Neuronal stem cell (in vitro differentiated cells): ENCODE measurements around the gene FAM240A.
A peak's percentile ranks its signal among the peaks of the same experiment; 100 is the strongest.

Experiments
- DNase-seq: peaks from one replicate; pipeline ENCODE4 v3.0.0-alpha.2; 2013; ENCODE audit warnings: low spot score
- H2AFZ ChIP-seq: one replicate; pipeline ENCODE4 v1.6.1; 2013; ENCODE audit warnings: mild to moderate bottlenecking, low read length, inconsistent platforms
- H2AK5ac ChIP-seq: 2 replicates; pipeline ENCODE4 v1.6.1; 2013; ENCODE audit warnings: low read depth, mild to moderate bottlenecking, inconsistent platforms, low read length, moderate library complexity, mixed read lengths
- H2BK120ac ChIP-seq: 2 replicates; pipeline ENCODE4 v1.6.1; 2013; ENCODE audit warnings: low read depth, mild to moderate bottlenecking, inconsistent platforms, low read length, moderate library complexity, mixed read lengths
- H2BK12ac ChIP-seq: one replicate; pipeline ENCODE4 v1.6.1; 2013; ENCODE audit warnings: low read length, inconsistent platforms
- H2BK15ac ChIP-seq: 2 replicates; pipeline ENCODE4 v1.6.1; 2013; ENCODE audit warnings: mild to moderate bottlenecking, low read length, inconsistent platforms, mixed read lengths
- H2BK5ac ChIP-seq: one replicate; pipeline ENCODE4 v1.6.1; 2013; ENCODE audit warnings: inconsistent platforms, mild to moderate bottlenecking, low read length, moderate library complexity
- H3K14ac ChIP-seq: one replicate; pipeline ENCODE4 v1.6.1; 2013; ENCODE audit warnings: low read length, inconsistent platforms
- H3K18ac ChIP-seq: 2 replicates; pipeline ENCODE4 v1.6.1; 2013; ENCODE audit warnings: low read length, inconsistent platforms
- H3K23ac ChIP-seq: 2 replicates; pipeline ENCODE4 v1.6.1; 2013; ENCODE audit warnings: low read depth, mild to moderate bottlenecking, mixed read lengths, low read length, inconsistent platforms; ENCODE audit not compliant: poor library complexity
- H3K27ac ChIP-seq: replicated peaks from 3 replicates; pipeline ENCODE4 v1.5.1; 2013; ENCODE audit warnings: low read length, inconsistent platforms
- H3K27me3 ChIP-seq, 3 experiments: 2 replicates each; pipeline ENCODE4 v1.6.1; 2013; ENCODE audit warnings: low read length in 3 of 3, mild to moderate bottlenecking in 2 of 3, inconsistent platforms in 1 of 3, low read depth in 1 of 3, mixed read lengths in 1 of 3, moderate library complexity in 1 of 3; ENCODE audit not compliant: control insufficient read depth in 3 of 3, insufficient read depth in 3 of 3
- H3K36me3 ChIP-seq, 2 donors: replicated peaks in 1 of 2; 2 replicates each; pipeline ENCODE4 v1.6.1; 2013; ENCODE audit warnings: low read length in 2 of 2; ENCODE audit not compliant: control insufficient read depth in 2 of 2, insufficient read depth in 2 of 2
- H3K4ac ChIP-seq: 2 replicates; pipeline ENCODE4 v1.6.1; 2013; ENCODE audit warnings: inconsistent platforms, mild to moderate bottlenecking, low read length, moderate library complexity
- H3K4me1 ChIP-seq, 2 donors: 1 replicate in 1 of 2; 2 replicates in 1 of 2; pipeline ENCODE4 v1.6.1; 2013; ENCODE audit warnings: low read length in 2 of 2, low read depth in 1 of 2; ENCODE audit not compliant: control insufficient read depth in 2 of 2, insufficient read depth in 1 of 2
- H3K4me2 ChIP-seq: one replicate; pipeline ENCODE4 v1.6.1; 2013; ENCODE audit warnings: mild to moderate bottlenecking, low read length, inconsistent platforms; ENCODE audit not compliant: insufficient read depth, poor library complexity, severe bottlenecking
- H3K4me3 ChIP-seq, 2 donors: 2 replicates each; pipeline ENCODE4 v1.5.1; 2013; ENCODE audit warnings: low read length in 2 of 2, mild to moderate bottlenecking in 2 of 2, inconsistent platforms in 1 of 2, moderate library complexity in 1 of 2
- H3K79me1 ChIP-seq: one replicate; pipeline ENCODE4 v1.6.1; 2013; ENCODE audit warnings: low read depth, mild to moderate bottlenecking, inconsistent platforms, low read length, moderate library complexity
- H3K9ac ChIP-seq: one replicate; pipeline ENCODE4 v1.6.1; 2013; ENCODE audit warnings: mild to moderate bottlenecking, low read depth, low read length, inconsistent platforms; ENCODE audit not compliant: poor library complexity
- H3K9me3 ChIP-seq, 2 donors: replicated peaks in 1 of 2; 2 replicates each; pipeline versions ENCODE3 to v1.6.1; 2013; ENCODE audit warnings: low read length in 2 of 2, mild to moderate bottlenecking in 2 of 2, inconsistent platforms in 1 of 2, low read depth in 1 of 2, mixed read lengths in 1 of 2, moderate library complexity in 1 of 2; ENCODE audit not compliant: control insufficient read depth in 2 of 2, insufficient read depth in 1 of 2
- H4K8ac ChIP-seq: one replicate; pipeline ENCODE4 v1.6.1; 2013; ENCODE audit warnings: low read depth, mild to moderate bottlenecking, inconsistent platforms, low read length, moderate library complexity
- H4K91ac ChIP-seq: one replicate; pipeline ENCODE4 v1.6.1; 2013; ENCODE audit warnings: low read length, low read depth, mild to moderate bottlenecking, inconsistent platforms; ENCODE audit not compliant: poor library complexity
- WGBS, 2 donors: extraction: QIAGEN DNeasy Blood & Tissue Kit; methylation state at CpG; one replicate each; pipeline ENCODE4 v1.1.7; 2013; ENCODE audit warnings: missing lambda C conversion rate in 2 of 2, mixed read lengths in 1 of 2; ENCODE audit not compliant: insufficient read length in 2 of 2, insufficient replicate concordance in 1 of 2; ENCODE audit errors: extremely low coverage in 2 of 2; 5-methylcytosine and 5-hydroxymethylcytosine counted together

Gene FAM240A

DNA sequence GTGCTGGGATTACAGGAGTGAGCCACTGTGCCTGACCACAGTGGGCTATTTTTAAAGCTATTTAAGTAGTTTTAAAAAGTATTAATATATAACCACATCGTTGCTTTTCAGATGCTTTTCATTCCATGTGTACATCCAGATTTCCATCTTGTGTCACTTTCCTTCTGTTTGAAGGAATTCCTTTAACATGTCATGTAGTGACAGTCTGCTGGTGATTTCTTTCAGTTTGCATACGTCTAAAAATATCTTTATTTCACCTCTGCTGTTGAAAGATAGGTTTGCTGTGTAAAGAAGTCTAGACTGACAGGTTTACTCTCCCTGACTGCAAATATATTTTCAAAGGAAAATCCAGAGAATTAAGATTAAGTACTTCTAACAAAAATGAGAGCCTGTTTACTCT lies 12.2 kb downstream of the FAM240A start:
- no peak overlapping the region for H3K23ac ChIP-seq
- no peak overlapping the region for H2AFZ ChIP-seq
- peaks cover 0 to 12% of the 10 kb centered on the region in 2 donors for H3K4me1 ChIP-seq
- H3K27me3 ChIP-seq, result no peaks in the 10 kb centered on the region
- no peak overlapping the region for H3K4me3 ChIP-seq
- H2AK5ac ChIP-seq, result no peak overlapping the region
- H2BK15ac ChIP-seq, result no peak overlapping the region
- H2BK120ac ChIP-seq, result no peak overlapping the region
- no CpG with 5 or more reads among the region's 2 CpGs for WGBS, 2 donors
- no peak overlapping the region for H2BK12ac ChIP-seq
- no peaks in the 10 kb centered on the region for H3K79me1 ChIP-seq
- no peaks in the 10 kb centered on the region for H3K36me3 ChIP-seq
- no peak overlapping the region for H2BK5ac ChIP-seq
- DNase-seq, result no peak
- H3K27ac ChIP-seq, result no peak overlapping the region
- no peak overlapping the region for H4K8ac ChIP-seq
- H3K4me2 ChIP-seq, result no peak overlapping the region
- H4K91ac ChIP-seq, result no peak overlapping the region
- H3K9ac ChIP-seq, result no peak overlapping the region
- H3K4ac ChIP-seq, result no peak overlapping the region
- no peaks in the 10 kb centered on the region for H3K9me3 ChIP-seq
- no peak overlapping the region for H3K14ac ChIP-seq
- no peak overlapping the region for H3K18ac ChIP-seq

DNA sequence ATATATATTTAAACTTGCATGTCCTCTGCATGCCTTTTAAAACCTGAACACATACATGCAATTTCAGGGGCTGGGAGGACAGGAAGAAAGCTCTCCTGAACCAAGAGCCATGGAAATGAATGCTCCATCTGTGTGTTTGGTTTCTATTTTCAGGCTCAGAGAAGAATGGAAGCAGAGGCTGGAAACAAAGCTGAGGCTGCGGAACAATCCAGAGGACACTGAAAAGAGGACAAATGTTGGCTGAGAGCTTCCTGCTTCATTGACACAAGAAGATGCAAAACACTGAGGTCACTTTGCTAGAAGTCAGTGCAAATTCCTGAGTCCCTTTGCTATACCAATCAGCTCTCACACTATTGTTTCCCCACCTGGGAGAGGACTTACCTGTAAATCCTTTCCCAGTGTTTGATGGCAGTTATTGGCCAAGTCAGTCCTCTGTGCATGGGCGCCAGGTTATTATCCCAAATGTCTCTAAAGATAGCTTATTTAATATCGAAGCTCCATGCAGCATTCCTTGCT lies 12.7 kb downstream of the FAM240A start:
- no peaks in the 10 kb centered on the region for H3K36me3 ChIP-seq
- no peak overlapping the region for H4K91ac ChIP-seq
- no peak overlapping the region for H3K4ac ChIP-seq
- no peak overlapping the region for H3K4me2 ChIP-seq
- H3K9ac ChIP-seq, result no peak overlapping the region
- no peak overlapping the region for H2BK15ac ChIP-seq
- no peak overlapping the region for H3K27ac ChIP-seq
- H3K14ac ChIP-seq, result no peak overlapping the region
- H3K27me3 ChIP-seq, result no peaks in the 10 kb centered on the region
- no peak overlapping the region for H3K4me3 ChIP-seq
- H2BK12ac ChIP-seq, result no peak overlapping the region
- no peak overlapping the region for H3K18ac ChIP-seq
- WGBS, 2 donors, result no CpG with 5 or more reads among the region's 3 CpGs
- H3K79me1 ChIP-seq, result no peaks in the 10 kb centered on the region
- no peak overlapping the region for H2AK5ac ChIP-seq
- H2AFZ ChIP-seq, result no peak overlapping the region
- no peak overlapping the region for H2BK120ac ChIP-seq
- DNase-seq, result no peak
- H3K4me1 ChIP-seq, result peaks cover 0 to 13% of the 10 kb centered on the region in 2 donors
- no peak overlapping the region for H2BK5ac ChIP-seq
- no peak overlapping the region for H4K8ac ChIP-seq
- no peak overlapping the region for H3K23ac ChIP-seq
- no peaks in the 10 kb centered on the region for H3K9me3 ChIP-seq

DNA sequence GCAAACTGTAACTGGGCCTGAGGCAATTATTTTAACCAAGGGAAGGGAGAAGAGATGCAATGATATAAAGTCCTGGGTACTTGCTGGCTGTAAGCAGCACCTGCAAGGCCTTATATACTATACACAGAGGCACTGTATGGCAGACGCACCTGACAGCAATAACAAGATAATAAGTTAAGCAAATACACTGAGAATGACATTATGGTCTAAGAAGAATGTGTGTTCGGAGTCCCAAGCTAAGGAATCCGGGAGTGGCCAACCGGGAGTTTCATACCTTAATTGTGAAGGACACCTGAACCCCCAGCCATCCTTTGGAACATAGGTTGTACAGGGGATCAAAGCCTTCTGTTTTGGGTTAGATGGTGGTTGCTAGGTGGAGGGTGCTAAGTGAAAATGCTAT lies 13.7 kb downstream of the FAM240A start:
- H2BK15ac ChIP-seq, result no peak overlapping the region
- H3K9ac ChIP-seq, result no peak overlapping the region
- WGBS, 2 donors, result no CpG with 5 or more reads among the region's 4 CpGs
- H3K27me3 ChIP-seq, result no peaks in the 10 kb centered on the region
- H3K23ac ChIP-seq, result no peak overlapping the region
- H4K91ac ChIP-seq, result no peak overlapping the region
- no peak overlapping the region for H3K4me3 ChIP-seq
- H3K79me1 ChIP-seq, result no peaks in the 10 kb centered on the region
- no peak overlapping the region for H2BK12ac ChIP-seq
- H3K18ac ChIP-seq, result no peak overlapping the region
- no peak overlapping the region for H3K4ac ChIP-seq
- no peak overlapping the region for H3K27ac ChIP-seq
- H2AFZ ChIP-seq, result no peak overlapping the region
- no peak overlapping the region for H2AK5ac ChIP-seq
- H2BK120ac ChIP-seq, result no peak overlapping the region
- no peak overlapping the region for H4K8ac ChIP-seq
- no peak for DNase-seq
- no peak overlapping the region for H2BK5ac ChIP-seq
- no peaks in the 10 kb centered on the region for H3K9me3 ChIP-seq
- no peak overlapping the region for H3K14ac ChIP-seq
- no peaks in the 10 kb centered on the region for H3K36me3 ChIP-seq
- H3K4me1 ChIP-seq, result peaks cover 0 to 15% of the 10 kb centered on the region in 2 donors
- H3K4me2 ChIP-seq, result no peak overlapping the region

DNA sequence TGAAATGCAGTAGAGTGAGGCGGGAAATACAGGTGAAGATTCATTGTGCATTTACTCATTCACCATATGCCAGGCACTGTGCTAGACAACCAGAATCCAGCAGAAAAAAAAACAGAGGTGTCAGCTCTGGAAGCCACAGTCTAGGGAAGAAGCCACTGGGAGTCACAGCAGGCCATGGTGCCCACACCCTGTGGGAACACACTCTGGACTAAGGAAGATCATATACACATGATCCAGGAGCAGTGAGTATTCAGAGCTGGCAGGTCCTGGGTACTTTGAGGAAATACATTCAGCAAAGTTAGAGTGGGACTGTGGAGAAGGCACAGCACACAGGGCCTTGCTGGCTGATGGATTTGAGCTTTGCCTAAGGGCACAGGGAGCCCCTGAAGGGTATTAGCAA lies 14.8 kb downstream of the FAM240A start:
- peaks cover 0 to 15% of the 10 kb centered on the region in 2 donors for H3K4me1 ChIP-seq
- H2BK12ac ChIP-seq, result no peak overlapping the region
- H3K79me1 ChIP-seq, result no peaks in the 10 kb centered on the region
- H4K8ac ChIP-seq, result no peak overlapping the region
- H2BK5ac ChIP-seq, result no peak overlapping the region
- H3K4me2 ChIP-seq, result no peak overlapping the region
- no peaks in the 10 kb centered on the region for H3K27me3 ChIP-seq
- H2BK15ac ChIP-seq, result peak overlapping the region; percentile 69
- H3K14ac ChIP-seq, result no peak overlapping the region
- no CpG with 5 or more reads among the region's 1 CpG for WGBS, 2 donors
- DNase-seq, result no peak
- no peak overlapping the region for H3K4me3 ChIP-seq
- H3K4ac ChIP-seq, result no peak overlapping the region
- H3K9me3 ChIP-seq, result no peaks in the 10 kb centered on the region
- H2BK120ac ChIP-seq, result no peak overlapping the region
- no peak overlapping the region for H3K18ac ChIP-seq
- H3K23ac ChIP-seq, result no peak overlapping the region
- H3K27ac ChIP-seq, result no peak overlapping the region
- no peak overlapping the region for H3K9ac ChIP-seq
- H4K91ac ChIP-seq, result no peak overlapping the region
- H3K36me3 ChIP-seq, result no peaks in the 10 kb centered on the region
- no peak overlapping the region for H2AFZ ChIP-seq
- no peak overlapping the region for H2AK5ac ChIP-seq
